ENCODE data around the gene TRABD. TPM values are rescaled to one million over a fixed set of nuclear protein-coding genes. Genes with fewer than 3 reads are reported as not detected.
"Not testable (repeated sequence)": the region's sequence is repeated elsewhere in the genome, so short reads cannot be mapped to it uniquely, and the experiment has no call there.

Gene TRABD
- total and polyA plus RNA-seq, 7 donors = 14.2 to 88.1 (median 21.4) TPM

DNA sequence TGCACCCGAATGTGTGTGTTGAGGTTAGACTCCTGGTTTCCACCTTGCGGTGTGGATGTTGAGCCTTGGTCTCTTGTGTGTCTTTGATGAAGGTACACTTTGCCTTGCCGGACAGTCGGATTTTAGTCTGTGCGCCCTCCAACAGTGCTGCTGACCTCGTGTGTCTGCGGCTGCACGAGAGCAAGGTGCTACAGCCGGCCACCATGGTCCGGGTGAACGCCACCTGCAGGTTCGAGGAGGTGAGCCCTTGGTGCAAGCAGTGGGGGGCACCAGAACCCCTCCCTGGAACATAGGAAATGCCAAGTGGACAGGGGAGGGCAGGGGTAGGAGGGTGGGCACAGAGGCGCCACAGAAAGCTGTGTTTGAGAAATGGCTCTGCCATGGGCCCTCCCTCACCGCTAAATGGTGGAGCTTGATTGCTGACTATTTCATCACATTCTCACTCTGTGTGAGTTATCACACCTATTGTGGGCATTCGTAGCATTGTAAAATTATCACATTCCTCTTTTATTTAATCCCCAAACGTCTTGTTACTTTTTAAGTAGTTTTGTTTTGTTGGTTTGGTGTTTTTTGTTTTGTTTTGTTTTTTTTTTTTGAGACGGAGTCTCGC lies 41.6 kb upstream of the TRABD start:
- Histone ChIP-seq H3K36me3 (no peaks in the 10 kb centered on the region), H3K27me3 (no peaks in the 10 kb centered on the region), H3K4me3 (no peak overlapping the region), H3K9me3 (no peaks in the 10 kb centered on the region), H3K4me1 (peaks cover 0 to 6% (median 2%) of the 10 kb centered on the region in 4 donors), H3K27ac (no peak overlapping the region)
- DNase-seq = no peak
- intact Hi-C loops (cut with DNase I) = no loop called here
- no peak for TF ChIP-seq POLR2A (IDR thresholded peaks at IDR 0.05)
- TF ChIP-seq EP300 (IDR thresholded peaks at IDR 0.05) = no peak
- no peak for TF ChIP-seq POLR2AphosphoS5 (IDR thresholded peaks at IDR 0.05)
- no peak for TF ChIP-seq CTCF (IDR thresholded peaks at IDR 0.05)
- WGBS, 2 donors = 73 to 87% methylated on average over 18 of the region's 18 CpGs

GRCh38 chr22:50145721-50146438 lies 39.8 kb upstream of the TRABD start:
- TF ChIP-seq POLR2A (IDR thresholded peaks at IDR 0.05) (no peak), POLR2AphosphoS5 (IDR thresholded peaks at IDR 0.05) (no peak), EP300 (IDR thresholded peaks at IDR 0.05) (no peak), CTCF (IDR thresholded peaks at IDR 0.05) (no peak)
- Histone ChIP-seq H3K36me3 (no peaks in the 10 kb centered on the region), H3K4me1 (peaks cover 0 to 6% (median 2%) of the 10 kb centered on the region in 4 donors), H3K27me3 (no peaks in the 10 kb centered on the region), H3K9me3 (no peaks in the 10 kb centered on the region), H3K4me3 (no peak overlapping the region), H3K27ac (no peak overlapping the region)
- intact Hi-C loops (cut with DNase I) = loop anchor here (2.0 kb wide), 1 partner anchor 65 kb away; no protein-coding TSS in a partner anchor
- no peak for DNase-seq
- 52 to 73% methylated on average over 25 of the region's 25 CpGs for WGBS, 2 donors

DNA sequence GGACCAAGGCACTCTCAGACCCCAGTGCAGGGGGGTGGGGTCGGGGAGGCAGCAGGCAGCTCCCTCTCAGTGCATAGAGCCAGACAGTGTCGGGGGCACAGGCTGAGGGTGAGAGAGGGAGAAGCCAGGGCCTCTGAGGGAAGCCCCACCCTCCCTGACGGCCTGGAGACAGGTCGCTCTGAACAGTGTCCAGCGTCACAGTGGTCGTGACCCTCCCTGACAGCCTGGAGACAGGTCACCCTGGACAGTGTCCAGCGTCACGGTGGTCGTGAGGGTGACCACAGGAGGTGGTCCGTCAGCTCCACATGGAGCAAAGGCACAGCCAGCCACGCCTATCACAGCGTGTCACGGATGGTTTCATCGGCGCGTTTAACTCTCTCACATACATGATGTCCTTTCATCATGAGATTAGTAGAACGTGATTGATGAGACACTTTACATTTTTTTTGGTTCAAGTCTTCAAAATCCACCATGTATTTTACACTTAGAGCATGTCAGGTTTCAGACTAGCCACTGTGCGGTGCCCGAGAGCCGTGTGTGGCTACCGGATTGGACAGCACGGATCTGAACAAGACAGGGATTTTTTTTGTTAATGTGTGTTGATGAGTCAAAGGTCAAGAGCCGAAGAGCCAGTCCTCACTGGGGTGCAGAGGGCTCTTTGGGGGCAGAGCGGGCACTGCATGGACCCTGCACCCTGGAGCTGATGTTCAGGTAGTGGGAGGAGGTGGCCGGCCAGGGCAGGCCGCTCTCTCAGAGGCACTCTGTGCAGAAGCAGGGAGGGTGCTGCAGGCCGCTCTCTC lies 39.1 kb upstream of the TRABD start:
- H3K27me3 ChIP-seq = no peaks in the 10 kb centered on the region
- intact Hi-C loops (cut with DNase I) = loop anchor here (2.0 kb wide), 1 partner anchor 64 kb away; no protein-coding TSS in a partner anchor
- peak; percentile 81 for DNase-seq
- no peaks in the 10 kb centered on the region for H3K9me3 ChIP-seq
- H3K27ac ChIP-seq = no peak overlapping the region
- no peak overlapping the region for H3K4me3 ChIP-seq
- TF ChIP-seq EP300 (IDR thresholded peaks at IDR 0.05) = no peak
- TF ChIP-seq CTCF (IDR thresholded peaks at IDR 0.05) = peak; percentile 75 to 82 (median 78)
- TF ChIP-seq POLR2AphosphoS5 (IDR thresholded peaks at IDR 0.05) = no peak
- no peak for TF ChIP-seq POLR2A (IDR thresholded peaks at IDR 0.05)
- no peaks in the 10 kb centered on the region for H3K36me3 ChIP-seq
- H3K4me1 ChIP-seq = peaks cover 0 to 6% (median 2%) of the 10 kb centered on the region in 4 donors
- WGBS, 2 donors = 30 to 60% methylated on average over 27 of the region's 27 CpGs

GRCh38 chr22:50147258-50148165 lies 38.2 kb upstream of the TRABD start:
- DNase-seq, H3K27ac ChIP-seq, H3K4me3 ChIP-seq, H3K36me3 ChIP-seq, H3K4me1 ChIP-seq, H3K9me3 ChIP-seq, H3K27me3 ChIP-seq: not testable (repeated sequence)
- WGBS, 2 donors = 78 to 88% methylated on average over 16 of the region's 26 CpGs
- intact Hi-C loops (cut with DNase I) = loop anchor here (2.0 kb wide), 1 partner anchor 63 kb away; no protein-coding TSS in a partner anchor

Measured in sigmoid colon (tissue), 7 donors.